ENCODE data around the gene UBE4A. TPM values are rescaled to one million over a fixed set of nuclear protein-coding genes. Genes with fewer than 3 reads are reported as not detected.

Gene UBE4A
- total and polyA plus RNA-seq, 9 of the 15 experiments (the other 6 are each of a cell fraction or from before 2014, with no cell fraction given), result 13.5 to 45.2 (median 26.8) TPM

DNA sequence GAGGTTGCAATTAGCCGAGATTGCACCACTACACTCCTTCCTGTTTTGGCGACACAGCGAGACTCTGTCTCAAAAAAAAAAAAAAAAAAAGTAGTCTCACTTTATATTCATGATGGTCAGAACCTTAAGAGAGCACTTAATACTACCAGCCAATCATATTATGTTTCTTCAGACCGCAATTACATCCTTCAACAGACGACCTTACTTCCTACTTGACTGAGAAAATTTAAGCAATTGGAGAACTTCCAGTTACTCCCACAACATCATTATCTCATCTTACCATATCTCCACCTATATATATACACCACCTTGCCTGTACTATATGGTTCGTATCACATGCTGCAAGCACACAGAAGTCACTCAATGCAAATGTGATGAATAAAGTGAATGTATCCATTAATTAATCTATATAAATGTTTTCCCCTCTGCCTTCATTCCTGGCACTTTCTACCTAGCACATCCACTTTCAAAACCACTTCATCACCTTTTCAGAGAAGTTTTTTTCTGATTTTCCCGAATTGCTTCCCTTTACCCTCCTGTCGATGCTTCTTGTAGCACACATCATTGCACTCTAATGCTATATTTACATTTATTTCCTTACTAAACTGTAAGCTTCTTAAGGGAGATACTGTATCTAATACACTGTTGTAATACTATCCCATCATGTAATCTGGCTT lies 55.8 kb downstream of the UBE4A start (continued):
- TF ChIP-seq, protein P1, sequence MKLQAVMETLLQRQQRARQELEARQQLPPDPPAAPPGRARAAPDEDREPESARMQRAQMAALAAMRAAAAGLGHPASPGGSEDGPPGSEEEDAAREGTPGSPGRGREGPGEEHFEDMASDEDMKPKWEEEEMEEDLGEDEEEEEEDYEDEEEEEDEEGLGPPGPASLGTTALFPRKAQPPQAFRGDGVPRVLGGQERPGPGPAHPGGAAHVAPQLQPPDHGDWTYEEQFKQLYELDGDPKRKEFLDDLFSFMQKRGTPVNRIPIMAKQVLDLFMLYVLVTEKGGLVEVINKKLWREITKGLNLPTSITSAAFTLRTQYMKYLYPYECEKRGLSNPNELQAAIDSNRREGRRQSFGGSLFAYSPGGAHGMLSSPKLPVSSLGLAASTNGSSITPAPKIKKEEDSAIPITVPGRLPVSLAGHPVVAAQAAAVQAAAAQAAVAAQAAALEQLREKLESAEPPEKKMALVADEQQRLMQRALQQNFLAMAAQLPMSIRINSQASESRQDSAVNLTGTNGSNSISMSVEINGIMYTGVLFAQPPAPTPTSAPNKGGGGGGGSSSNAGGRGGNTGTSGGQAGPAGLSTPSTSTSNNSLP (IDR thresholded peaks at IDR 0.05; ENCODE audit: borderline replicate concordance, low read depth, low read length), result 0 out of 2 replicates have a peak, but pooled peaks have one; percentile 4
- no peak for TF ChIP-seq ID3 (CRISPR knock-in tag; IDR thresholded peaks at IDR 0.05)
- no peak for TF ChIP-seq ID3 (tag; IDR thresholded peaks at IDR 0.05)
- TF ChIP-seq ETV1 (tag; conservative IDR thresholded peaks at IDR 0.05; ENCODE audit: low read depth), result 0 out of 2 replicates have a peak, but pooled peaks have one; percentile 10
- peak in 1 of 2 experiments; percentile 77 for TF ChIP-seq NCOA2 (IDR thresholded peaks at IDR 0.05; ENCODE audit: partially characterized antibody in 2 of 2)
- peak; percentile 72 for TF ChIP-seq ZNF384 (IDR thresholded peaks at IDR 0.05; ENCODE audit: low read depth, low read length)
- TF ChIP-seq CSDE1 (IDR thresholded peaks at IDR 0.05), result 0 out of 4 replicates have a peak, but pooled peaks of 1 of the 2 experiments have one; percentile 10
- TF ChIP-seq MEIS2 (IDR thresholded peaks at IDR 0.05; ENCODE audit: partially characterized antibody), result peak; percentile 26
- peak; percentile 47; the same call in 1 of the 2 replicates for TF ChIP-seq CEBPB (tag; IDR thresholded peaks at IDR 0.05)
- TF ChIP-seq, protein P2, sequence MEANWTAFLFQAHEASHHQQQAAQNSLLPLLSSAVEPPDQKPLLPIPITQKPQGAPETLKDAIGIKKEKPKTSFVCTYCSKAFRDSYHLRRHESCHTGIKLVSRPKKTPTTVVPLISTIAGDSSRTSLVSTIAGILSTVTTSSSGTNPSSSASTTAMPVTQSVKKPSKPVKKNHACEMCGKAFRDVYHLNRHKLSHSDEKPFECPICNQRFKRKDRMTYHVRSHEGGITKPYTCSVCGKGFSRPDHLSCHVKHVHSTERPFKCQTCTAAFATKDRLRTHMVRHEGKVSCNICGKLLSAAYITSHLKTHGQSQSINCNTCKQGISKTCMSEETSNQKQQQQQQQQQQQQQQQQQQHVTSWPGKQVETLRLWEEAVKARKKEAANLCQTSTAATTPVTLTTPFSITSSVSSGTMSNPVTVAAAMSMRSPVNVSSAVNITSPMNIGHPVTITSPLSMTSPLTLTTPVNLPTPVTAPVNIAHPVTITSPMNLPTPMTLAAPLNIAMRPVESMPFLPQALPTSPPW (CRISPR knock-in tag; IDR thresholded peaks at IDR 0.05), result peak; percentile 3; the same call in 1 of the 2 replicates
- peak; percentile 19 for TF ChIP-seq CHD4 (IDR thresholded peaks at IDR 0.05; ENCODE audit: insufficient read depth, insufficient replicate concordance, low read depth, low read length, poor library complexity, severe bottlenecking)
- no peak for TF ChIP-seq POLR2G (IDR thresholded peaks at IDR 0.05; ENCODE audit: low read depth, low read length)
- TF ChIP-seq, protein P3, sequence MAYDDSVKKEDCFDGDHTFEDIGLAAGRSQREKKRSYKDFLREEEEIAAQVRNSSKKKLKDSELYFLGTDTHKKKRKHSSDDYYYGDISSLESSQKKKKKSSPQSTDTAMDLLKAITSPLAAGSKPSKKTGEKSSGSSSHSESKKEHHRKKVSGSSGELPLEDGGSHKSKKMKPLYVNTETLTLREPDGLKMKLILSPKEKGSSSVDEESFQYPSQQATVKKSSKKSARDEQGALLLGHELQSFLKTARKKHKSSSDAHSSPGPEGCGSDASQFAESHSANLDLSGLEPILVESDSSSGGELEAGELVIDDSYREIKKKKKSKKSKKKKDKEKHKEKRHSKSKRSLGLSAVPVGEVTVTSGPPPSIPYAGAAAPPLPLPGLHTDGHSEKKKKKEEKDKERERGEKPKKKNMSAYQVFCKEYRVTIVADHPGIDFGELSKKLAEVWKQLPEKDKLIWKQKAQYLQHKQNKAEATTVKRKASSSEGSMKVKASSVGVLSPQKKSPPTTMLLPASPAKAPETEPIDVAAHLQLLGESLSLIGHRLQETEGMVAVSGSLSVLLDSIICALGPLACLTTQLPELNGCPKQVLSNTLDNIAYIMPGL (CRISPR knock-in tag; IDR thresholded peaks at IDR 0.05), result 0 out of 2 replicates have a peak, but pooled peaks have one; percentile 36
- TF ChIP-seq SPI1 (IDR thresholded peaks at IDR 0.05; ENCODE audit: borderline replicate concordance, low read depth, low read length), result no peak
- TF ChIP-seq CEBPG (CRISPR knock-in tag; IDR thresholded peaks at IDR 0.05), result no peak
- peak in 1 of 2 experiments; percentile 7; a peak in 1 of 4 replicates for TF ChIP-seq CEBPG (tag; conservative IDR thresholded peaks at IDR 0.05 in 1 of 2, IDR thresholded peaks at IDR 0.05 in 1 of 2)
- no peak for TF ChIP-seq HDAC3 (IDR thresholded peaks at IDR 0.05; ENCODE audit: borderline replicate concordance, partially characterized antibody)

All from K562 (cell line).